Measurements from ENCODE around the gene RRP15. TPM values are rescaled to one million over a fixed set of nuclear protein-coding genes. Genes with fewer than 3 reads are reported as not detected.

The RRP15 gene
- total RNA-seq, 1 donor from 2014 or later: 20.3 TPM

DNA sequence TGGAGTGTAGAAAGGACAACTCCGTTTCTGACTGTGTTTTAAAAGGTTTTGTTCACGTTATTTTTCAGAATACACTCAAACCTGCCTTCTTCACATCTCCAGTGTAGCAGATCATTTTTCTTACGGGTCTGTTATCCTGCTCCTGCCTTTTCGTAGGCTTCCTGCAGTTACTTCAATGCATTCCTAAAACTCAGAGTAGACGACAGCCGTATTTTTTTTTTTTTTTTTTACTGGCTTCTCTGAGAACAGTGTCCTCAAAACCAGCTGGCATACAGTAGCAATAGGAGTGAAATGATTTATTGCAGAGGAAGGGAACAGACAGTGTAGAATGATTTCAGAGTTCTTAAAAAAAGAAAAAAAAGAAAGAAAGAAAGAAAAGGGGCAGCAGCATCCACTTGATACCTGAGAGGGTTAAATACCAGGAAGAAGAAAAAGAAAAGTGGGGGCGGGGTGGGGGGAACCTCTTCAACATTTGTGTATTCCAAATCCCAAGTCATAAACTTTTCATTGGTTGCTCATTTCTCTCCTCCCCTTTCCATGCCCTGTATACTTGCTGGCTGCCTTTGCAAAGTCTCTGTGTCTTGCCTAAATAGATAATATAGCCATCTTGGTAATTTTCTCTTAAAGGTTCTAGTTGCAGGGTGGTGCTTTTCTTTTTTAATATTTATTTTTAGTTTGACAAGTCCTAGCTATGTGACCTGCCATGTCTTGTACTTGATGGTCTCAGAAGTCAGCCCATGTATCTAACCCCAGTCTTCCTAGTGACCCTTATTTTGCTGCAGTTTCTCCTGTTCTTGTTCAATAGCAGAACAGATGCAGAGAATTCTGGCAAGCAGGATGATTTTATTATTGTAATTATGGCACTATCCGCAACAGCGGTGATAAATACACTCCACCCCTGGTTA, 62.9 kb downstream of the RRP15 start:
- TF ChIP-seq, protein P1, sequence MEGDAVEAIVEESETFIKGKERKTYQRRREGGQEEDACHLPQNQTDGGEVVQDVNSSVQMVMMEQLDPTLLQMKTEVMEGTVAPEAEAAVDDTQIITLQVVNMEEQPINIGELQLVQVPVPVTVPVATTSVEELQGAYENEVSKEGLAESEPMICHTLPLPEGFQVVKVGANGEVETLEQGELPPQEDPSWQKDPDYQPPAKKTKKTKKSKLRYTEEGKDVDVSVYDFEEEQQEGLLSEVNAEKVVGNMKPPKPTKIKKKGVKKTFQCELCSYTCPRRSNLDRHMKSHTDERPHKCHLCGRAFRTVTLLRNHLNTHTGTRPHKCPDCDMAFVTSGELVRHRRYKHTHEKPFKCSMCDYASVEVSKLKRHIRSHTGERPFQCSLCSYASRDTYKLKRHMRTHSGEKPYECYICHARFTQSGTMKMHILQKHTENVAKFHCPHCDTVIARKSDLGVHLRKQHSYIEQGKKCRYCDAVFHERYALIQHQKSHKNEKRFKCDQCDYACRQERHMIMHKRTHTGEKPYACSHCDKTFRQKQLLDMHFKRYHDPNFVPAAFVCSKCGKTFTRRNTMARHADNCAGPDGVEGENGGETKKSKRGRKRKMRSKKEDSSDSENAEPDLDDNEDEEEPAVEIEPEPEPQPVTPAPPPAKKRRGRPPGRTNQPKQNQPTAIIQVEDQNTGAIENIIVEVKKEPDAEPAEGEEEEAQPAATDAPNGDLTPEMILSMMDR (IDR thresholded peaks at IDR 0.05): no peak
- no peaks in the 10 kb centered on the region for H3K27me3 Mint-ChIP-seq (ENCODE audit: unreplicated experiment)
- no peak overlapping the region for H3K27ac Mint-ChIP-seq (ENCODE audit: unreplicated experiment)
- H3K4me3 Mint-ChIP-seq (ENCODE audit: unreplicated experiment): no peak overlapping the region
- H3K36me3 Mint-ChIP-seq (ENCODE audit: unreplicated experiment): peaks cover 2% of the 10 kb centered on the region
- no peaks in the 10 kb centered on the region for H3K9me3 Mint-ChIP-seq (ENCODE audit: unreplicated experiment)
- H3K4me1 Mint-ChIP-seq (ENCODE audit: unreplicated experiment): peaks cover 40% of the 10 kb centered on the region
- DNase-seq (ENCODE audit: extremely low spot score, unreplicated experiment): no peak

DNA sequence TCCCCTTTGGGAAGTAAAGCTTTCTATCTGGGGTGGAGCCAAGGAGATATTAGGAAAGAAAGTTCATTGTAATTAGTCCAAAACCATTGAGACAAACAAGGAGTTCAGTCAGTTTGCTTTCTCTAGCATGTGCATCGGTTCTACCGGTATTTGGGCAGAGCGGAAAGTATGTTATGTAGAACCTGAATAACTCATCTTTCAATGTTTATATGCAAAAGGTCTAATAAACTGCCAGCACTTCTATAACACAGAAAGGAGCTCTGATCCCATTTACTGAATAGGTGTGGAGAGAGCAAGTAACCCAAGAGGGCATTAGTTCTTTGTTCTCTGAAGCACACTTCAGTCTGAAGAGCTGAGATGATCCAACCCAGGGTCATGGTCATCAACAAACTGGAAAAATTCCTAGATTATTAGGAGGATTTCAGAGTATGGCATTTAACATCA, 63.6 kb downstream of the RRP15 start:
- Mint-ChIP-seq H3K4me1 (ENCODE audit: unreplicated experiment) (peaks cover 45% of the 10 kb centered on the region), H3K36me3 (ENCODE audit: unreplicated experiment) (peaks cover 6% of the 10 kb centered on the region), H3K27ac (ENCODE audit: unreplicated experiment) (no peak overlapping the region), H3K9me3 (ENCODE audit: unreplicated experiment) (no peaks in the 10 kb centered on the region), H3K27me3 (ENCODE audit: unreplicated experiment) (no peaks in the 10 kb centered on the region), H3K4me3 (ENCODE audit: unreplicated experiment) (no peak overlapping the region)
- DNase-seq (ENCODE audit: extremely low spot score, unreplicated experiment): no peak
- TF ChIP-seq, protein P1 (IDR thresholded peaks at IDR 0.05): no peak

DNA sequence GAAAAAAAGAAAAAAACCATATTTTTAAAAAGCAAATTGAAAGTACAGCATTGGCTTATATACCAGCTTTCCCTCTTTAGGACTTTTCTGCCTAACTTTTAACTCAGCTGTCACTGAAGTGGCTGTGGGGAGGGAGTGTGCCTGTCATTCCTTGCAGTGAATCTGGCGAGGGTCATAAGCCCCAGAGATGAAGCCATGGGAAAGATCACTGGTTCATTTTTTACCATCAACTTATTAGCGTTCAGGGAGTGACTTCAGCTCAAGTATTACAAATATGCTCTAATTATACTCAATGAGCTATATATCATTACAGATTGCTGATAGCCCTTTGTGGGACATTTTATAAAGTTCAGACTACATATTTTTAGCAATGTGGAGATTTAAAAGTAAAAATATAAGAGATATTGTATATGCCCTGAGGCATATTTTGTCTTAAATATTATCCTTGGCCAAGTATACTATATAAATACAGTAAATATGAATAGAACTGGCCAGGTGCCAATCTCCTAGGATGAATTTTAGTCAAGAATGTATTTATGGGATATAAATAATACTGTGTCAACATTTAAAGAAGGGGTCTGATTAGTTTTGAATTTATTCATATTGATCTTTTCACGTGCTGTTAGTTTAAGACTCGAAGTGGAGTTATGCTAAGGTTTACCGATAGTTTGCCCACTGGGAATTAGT, 64.4 kb downstream of the RRP15 start:
- Mint-ChIP-seq H3K4me1 (ENCODE audit: unreplicated experiment) (peaks cover 53% of the 10 kb centered on the region), H3K4me3 (ENCODE audit: unreplicated experiment) (no peak overlapping the region), H3K36me3 (ENCODE audit: unreplicated experiment) (peaks cover 10% of the 10 kb centered on the region), H3K27ac (ENCODE audit: unreplicated experiment) (no peak overlapping the region), H3K27me3 (ENCODE audit: unreplicated experiment) (no peaks in the 10 kb centered on the region), H3K9me3 (ENCODE audit: unreplicated experiment) (no peaks in the 10 kb centered on the region)
- TF ChIP-seq, protein P1 (IDR thresholded peaks at IDR 0.05): no peak
- no peak for DNase-seq (ENCODE audit: extremely low spot score, unreplicated experiment)

DNA sequence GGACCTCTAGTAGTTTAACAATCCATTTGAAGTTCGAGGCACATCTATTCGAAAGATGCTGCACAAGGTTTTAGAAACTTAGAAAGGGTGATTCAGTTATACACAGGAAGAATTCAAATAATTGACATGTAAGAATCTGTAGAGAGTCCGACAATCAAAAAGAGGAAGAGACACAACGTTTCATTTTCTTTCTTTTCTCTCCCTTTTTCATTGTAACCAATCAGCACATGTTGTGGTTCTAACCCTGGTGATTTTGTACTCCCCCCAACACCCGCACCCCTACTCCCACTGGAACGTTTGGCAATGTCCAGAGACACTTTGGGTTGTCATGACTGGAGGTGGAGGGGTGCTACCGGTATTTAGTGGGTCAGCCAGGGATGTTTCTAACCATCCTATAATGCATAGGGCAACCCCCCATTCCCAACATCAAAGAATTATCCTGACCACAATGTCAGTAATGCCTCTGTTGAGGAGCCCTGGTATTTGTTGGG, 65.0 kb downstream of the RRP15 start:
- DNase-seq (ENCODE audit: extremely low spot score, unreplicated experiment): no peak
- Mint-ChIP-seq H3K9me3 (ENCODE audit: unreplicated experiment) (no peaks in the 10 kb centered on the region), H3K27me3 (ENCODE audit: unreplicated experiment) (no peaks in the 10 kb centered on the region), H3K27ac (ENCODE audit: unreplicated experiment) (no peak overlapping the region), H3K4me3 (ENCODE audit: unreplicated experiment) (no peak overlapping the region), H3K4me1 (ENCODE audit: unreplicated experiment) (peaks cover 57% of the 10 kb centered on the region), H3K36me3 (ENCODE audit: unreplicated experiment) (peaks cover 10% of the 10 kb centered on the region)
- TF ChIP-seq, protein P1 (IDR thresholded peaks at IDR 0.05): no peak

DNA sequence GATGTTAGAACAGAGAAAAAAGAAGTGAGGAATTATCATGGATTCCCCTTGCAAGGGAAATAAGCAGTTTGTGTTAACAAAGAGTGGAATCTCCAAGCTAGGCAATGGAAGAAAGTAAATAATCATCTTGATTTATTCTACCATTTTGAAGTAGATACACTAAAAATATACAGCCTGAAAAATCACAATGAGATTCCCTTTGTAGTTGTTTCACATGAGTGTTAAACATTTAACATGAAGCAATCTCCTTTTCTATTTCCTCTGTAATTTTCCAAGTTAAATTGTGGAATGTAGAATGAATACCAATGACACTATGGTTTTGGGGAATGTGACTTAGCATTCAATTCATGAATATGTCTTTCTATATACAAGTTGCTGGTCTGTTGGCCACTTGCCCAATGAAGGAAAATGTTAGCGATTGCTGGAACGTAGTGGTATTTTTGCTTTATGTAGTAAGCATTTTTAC, 65.7 kb downstream of the RRP15 start:
- TF ChIP-seq, protein P1 (IDR thresholded peaks at IDR 0.05): no peak
- H3K9me3 Mint-ChIP-seq (ENCODE audit: unreplicated experiment): no peaks in the 10 kb centered on the region
- H3K36me3 Mint-ChIP-seq (ENCODE audit: unreplicated experiment): peaks cover 12% of the 10 kb centered on the region
- H3K4me1 Mint-ChIP-seq (ENCODE audit: unreplicated experiment): peaks cover 61% of the 10 kb centered on the region
- no peak overlapping the region for H3K4me3 Mint-ChIP-seq (ENCODE audit: unreplicated experiment)
- H3K27me3 Mint-ChIP-seq (ENCODE audit: unreplicated experiment): no peaks in the 10 kb centered on the region
- DNase-seq (ENCODE audit: extremely low spot score, unreplicated experiment): no peak
- no peak overlapping the region for H3K27ac Mint-ChIP-seq (ENCODE audit: unreplicated experiment)
